ENCODE results near the gene TARDBP.
"Not testable (repeated sequence)": the region's sequence is repeated elsewhere in the genome, so short reads cannot be mapped to it uniquely, and the experiment has no call there.

TARDBP gene

GRCh38 chr1:11068600-11069473 is 56.4 kb downstream of the TARDBP start:
- TF ChIP-seq CTCF (IDR thresholded peaks at IDR 0.05; ENCODE audit: insufficient read depth, missing control alignments): no peak
- DNase-seq (ENCODE audit: insufficient read length, low spot score): no peak
- no peak for FAIRE-seq

- no peak for TF ChIP-seq CTCF (IDR thresholded peaks at IDR 0.05; ENCODE audit: insufficient read depth, missing control alignments)
- FAIRE-seq: no peak
- DNase-seq (ENCODE audit: insufficient read length, low spot score): no peak
Observed at GRCh38 chr1:11070876-11071275, 58.4 kb downstream of the TARDBP start.

GRCh38 chr1:11071463-11072215 is 59.2 kb downstream of the TARDBP start:
- no peak for TF ChIP-seq CTCF (IDR thresholded peaks at IDR 0.05; ENCODE audit: insufficient read depth, missing control alignments)
- no peak for FAIRE-seq
- DNase-seq (ENCODE audit: insufficient read length, low spot score): no peak

- FAIRE-seq (no peak), DNase-seq (ENCODE audit: insufficient read length, low spot score) (no peak)
- no peak for TF ChIP-seq CTCF (IDR thresholded peaks at IDR 0.05; ENCODE audit: insufficient read depth, missing control alignments)
Observed at GRCh38 chr1:11072216-11072917, 59.9 kb downstream of the TARDBP start.

GRCh38 chr1:11073398-11073797 is 60.9 kb downstream of the TARDBP start:
- not testable (repeated sequence) for DNase-seq (ENCODE audit: insufficient read length, low spot score); FAIRE-seq

Measured in D721Med (cell line).